ENCODE measurements around the gene MSI2. TPM values are rescaled to one million over a fixed set of nuclear protein-coding genes. Genes with fewer than 3 reads are reported as not detected.
A peak's percentile ranks its signal among the peaks of the same experiment; 100 is the strongest.

MSI2 gene
- 10 to 100 TPM; 19.7 to 35.8 (median 22.4) TPM for total RNA-seq

DNA sequence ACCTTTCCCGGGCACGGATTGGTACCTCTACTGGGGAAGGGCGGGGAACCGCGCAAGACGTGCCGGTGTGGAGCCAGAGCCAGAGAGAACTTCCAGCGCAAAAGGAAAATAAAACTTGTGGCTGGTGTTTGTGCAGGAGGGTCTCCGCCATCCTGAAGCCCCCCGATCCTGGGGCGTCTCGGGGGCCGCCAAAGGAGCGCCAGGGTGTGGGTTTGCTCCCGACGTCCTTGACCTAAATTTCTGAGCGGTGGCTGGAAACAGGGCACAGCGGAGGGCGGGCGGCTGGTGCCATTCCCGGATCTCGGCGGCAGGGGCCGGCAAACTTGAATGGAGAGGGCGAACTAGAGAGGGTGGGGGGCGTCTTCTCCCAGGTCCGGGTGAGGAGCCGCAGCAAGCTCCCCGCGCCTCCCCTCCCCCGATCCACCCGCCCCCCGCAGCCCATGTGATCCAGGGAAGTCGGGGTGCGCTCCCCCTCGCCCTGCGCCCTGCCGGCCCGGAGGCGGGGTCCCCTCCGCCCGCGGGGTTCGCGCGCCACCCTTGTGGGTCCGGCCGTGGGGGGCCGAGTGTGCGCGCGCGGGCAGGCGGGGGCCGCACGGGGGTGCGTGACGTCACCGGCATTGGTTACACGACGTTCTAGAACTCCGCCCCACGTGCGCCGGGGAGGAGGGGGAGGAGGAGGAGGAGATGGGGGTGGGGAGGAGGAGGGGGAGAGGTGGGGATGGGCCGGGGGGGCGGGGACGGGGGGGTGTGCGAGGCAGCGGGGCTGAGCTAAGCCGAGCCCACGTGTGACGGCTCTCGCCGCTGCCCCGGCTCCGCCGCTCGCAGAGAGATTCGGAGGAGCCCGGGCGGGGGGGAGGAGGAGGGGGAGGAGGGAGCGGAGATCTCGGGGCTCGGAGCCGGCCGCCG, at the start of gene MSI2:
MSI2 (plus strand) TSS at position 748 of the 906 bp plus-strand sequence. CDS start 220 bp downstream, outside the sequence.
- H3K4me3 ChIP-seq: peak within 1 kb of the TSS; percentile 95
- peak; percentile 96 for DNase-seq (ENCODE audit: low spot score in 2 of 2)
- H3K36me3 ChIP-seq: no peaks in the 10 kb centered on the region
- peaks cover 5% of the 10 kb centered on the region for H3K9me3 ChIP-seq
- H3K27me3 ChIP-seq: no peaks in the 10 kb centered on the region
- peak within 1 kb of the TSS; percentile 87 for H3K27ac ChIP-seq
- whole genome bisulfite sequencing: under 1% methylated on average over 34 of the region's 88 CpGs
- peaks cover 32% of the 10 kb centered on the region for H3K4me1 ChIP-seq
- TF ChIP-seq EP300 (IDR thresholded peaks at IDR 0.05) (peak; percentile 91), POLR2A (IDR thresholded peaks at IDR 0.05) (no peak), POLR2AphosphoS5 (IDR thresholded peaks at IDR 0.05) (no peak)
- TF ChIP-seq, protein P1, sequence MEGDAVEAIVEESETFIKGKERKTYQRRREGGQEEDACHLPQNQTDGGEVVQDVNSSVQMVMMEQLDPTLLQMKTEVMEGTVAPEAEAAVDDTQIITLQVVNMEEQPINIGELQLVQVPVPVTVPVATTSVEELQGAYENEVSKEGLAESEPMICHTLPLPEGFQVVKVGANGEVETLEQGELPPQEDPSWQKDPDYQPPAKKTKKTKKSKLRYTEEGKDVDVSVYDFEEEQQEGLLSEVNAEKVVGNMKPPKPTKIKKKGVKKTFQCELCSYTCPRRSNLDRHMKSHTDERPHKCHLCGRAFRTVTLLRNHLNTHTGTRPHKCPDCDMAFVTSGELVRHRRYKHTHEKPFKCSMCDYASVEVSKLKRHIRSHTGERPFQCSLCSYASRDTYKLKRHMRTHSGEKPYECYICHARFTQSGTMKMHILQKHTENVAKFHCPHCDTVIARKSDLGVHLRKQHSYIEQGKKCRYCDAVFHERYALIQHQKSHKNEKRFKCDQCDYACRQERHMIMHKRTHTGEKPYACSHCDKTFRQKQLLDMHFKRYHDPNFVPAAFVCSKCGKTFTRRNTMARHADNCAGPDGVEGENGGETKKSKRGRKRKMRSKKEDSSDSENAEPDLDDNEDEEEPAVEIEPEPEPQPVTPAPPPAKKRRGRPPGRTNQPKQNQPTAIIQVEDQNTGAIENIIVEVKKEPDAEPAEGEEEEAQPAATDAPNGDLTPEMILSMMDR (IDR thresholded peaks at IDR 0.05): no peak

DNA sequence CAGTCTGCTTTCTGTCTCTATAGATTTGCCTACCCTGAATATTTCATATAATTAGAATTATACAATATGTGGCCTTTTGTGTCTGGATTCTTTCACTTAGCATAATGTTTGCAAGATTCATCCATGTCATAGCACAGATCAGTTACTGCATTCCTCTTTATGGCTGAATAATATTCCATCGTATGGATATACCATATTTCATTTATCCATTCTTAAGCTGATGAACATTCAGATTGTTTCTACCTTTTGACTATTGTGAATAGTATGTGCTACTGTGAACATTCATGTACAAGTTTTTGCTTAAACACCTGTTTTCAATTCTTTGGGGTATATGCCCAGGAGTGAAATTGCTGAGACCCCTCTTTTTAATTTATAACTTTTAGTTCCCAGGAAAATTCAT, 49.4 kb upstream of the MSI2 start:
- Histone ChIP-seq H3K27me3 (no peaks in the 10 kb centered on the region), H3K9me3 (no peaks in the 10 kb centered on the region), H3K4me1 (no peaks in the 10 kb centered on the region), H3K27ac (no peak overlapping the region), H3K4me3 (no peak overlapping the region), H3K36me3 (no peaks in the 10 kb centered on the region)
- TF ChIP-seq EP300 (IDR thresholded peaks at IDR 0.05): no peak
- TF ChIP-seq POLR2AphosphoS5 (IDR thresholded peaks at IDR 0.05): no peak
- TF ChIP-seq, protein P1 (IDR thresholded peaks at IDR 0.05): no peak
- TF ChIP-seq POLR2A (IDR thresholded peaks at IDR 0.05): no peak
- DNase-seq (ENCODE audit: low spot score in 2 of 2): no peak
- WGBS: 100% methylated on average over 1 of the region's 1 CpG

DNA sequence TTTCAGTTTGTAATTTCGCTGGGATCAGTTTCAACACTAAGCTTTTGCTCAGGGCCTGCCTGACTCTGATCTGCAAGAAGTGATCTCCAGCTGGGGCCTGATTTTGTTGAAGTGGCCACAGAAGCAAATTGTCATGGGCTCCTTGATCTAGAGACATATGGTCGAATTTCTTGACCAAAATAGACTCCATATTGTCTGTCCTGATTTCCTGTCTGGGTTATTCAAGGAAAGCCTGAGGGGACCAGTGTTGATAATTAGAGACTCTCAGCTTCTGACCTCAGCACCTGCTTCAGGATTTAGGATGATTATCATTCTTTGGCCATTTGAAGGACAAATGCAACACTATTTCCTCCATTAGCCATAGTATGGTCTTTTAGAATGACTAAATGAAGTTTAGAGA, 48.9 kb upstream of the MSI2 start:
- H3K4me1 ChIP-seq: no peaks in the 10 kb centered on the region
- 79% methylated on average over 2 of the region's 2 CpGs for WGBS
- no peaks in the 10 kb centered on the region for H3K27me3 ChIP-seq
- H3K36me3 ChIP-seq: no peaks in the 10 kb centered on the region
- TF ChIP-seq EP300 (IDR thresholded peaks at IDR 0.05) (no peak), POLR2AphosphoS5 (IDR thresholded peaks at IDR 0.05) (no peak), POLR2A (IDR thresholded peaks at IDR 0.05) (no peak)
- TF ChIP-seq, protein P1 (IDR thresholded peaks at IDR 0.05): no peak
- H3K27ac ChIP-seq: no peak overlapping the region
- H3K4me3 ChIP-seq: no peak overlapping the region
- no peak for DNase-seq (ENCODE audit: low spot score in 2 of 2)
- H3K9me3 ChIP-seq: no peaks in the 10 kb centered on the region

DNA sequence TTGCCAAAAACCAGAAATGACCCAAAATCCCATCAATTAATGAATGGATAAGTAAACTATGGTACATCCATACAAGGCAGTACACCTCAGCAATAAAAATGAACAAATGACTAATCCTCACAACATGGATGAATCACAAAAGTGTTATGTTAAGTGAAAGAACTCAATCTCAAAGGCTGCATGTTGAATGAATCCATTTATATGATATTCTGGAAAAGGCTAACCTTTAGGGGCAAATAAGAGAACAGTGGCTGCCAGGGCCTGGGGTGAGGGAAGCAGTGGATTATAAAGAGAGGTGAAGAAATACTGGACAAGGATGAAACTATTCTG, 46.1 kb upstream of the MSI2 start:
- Histone ChIP-seq H3K27me3 (no peaks in the 10 kb centered on the region), H3K9me3 (no peaks in the 10 kb centered on the region), H3K4me1 (peaks cover 2% of the 10 kb centered on the region), H3K36me3 (no peaks in the 10 kb centered on the region), H3K27ac (no peak overlapping the region), H3K4me3 (no peak overlapping the region)
- DNase-seq (ENCODE audit: low spot score in 2 of 2): no peak
- TF ChIP-seq EP300 (IDR thresholded peaks at IDR 0.05): no peak
- TF ChIP-seq, protein P1 (IDR thresholded peaks at IDR 0.05): no peak
- TF ChIP-seq POLR2A (IDR thresholded peaks at IDR 0.05): no peak
- TF ChIP-seq POLR2AphosphoS5 (IDR thresholded peaks at IDR 0.05): no peak

DNA sequence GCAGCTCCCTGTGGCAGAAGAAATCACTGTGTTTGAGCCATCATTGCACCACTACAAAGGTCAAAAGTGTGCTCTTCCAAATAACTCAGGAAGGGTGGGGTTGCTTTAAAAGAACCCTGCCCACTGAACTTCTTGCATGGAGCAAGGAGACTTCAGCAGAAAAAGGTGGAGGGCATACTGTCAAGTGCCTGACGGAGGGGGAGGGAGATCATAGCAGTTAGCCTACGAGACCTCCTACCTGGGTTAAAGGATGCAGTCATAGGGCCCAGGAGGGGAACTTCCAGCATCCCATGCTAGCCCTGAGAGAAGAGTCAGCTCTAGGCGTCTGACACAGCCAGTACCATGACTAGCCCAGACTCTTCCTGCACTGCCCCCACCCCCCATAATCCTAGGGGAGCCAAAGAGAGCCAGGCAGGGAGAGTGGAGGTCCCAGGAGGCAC, 45.3 kb upstream of the MSI2 start:
- DNase-seq (ENCODE audit: low spot score in 2 of 2): no peak
- Histone ChIP-seq H3K4me3 (no peak overlapping the region), H3K36me3 (no peaks in the 10 kb centered on the region), H3K4me1 (peaks cover 8% of the 10 kb centered on the region), H3K27ac (no peak overlapping the region), H3K9me3 (no peaks in the 10 kb centered on the region), H3K27me3 (no peaks in the 10 kb centered on the region)
- TF ChIP-seq, protein P1 (IDR thresholded peaks at IDR 0.05): no peak
- TF ChIP-seq EP300 (IDR thresholded peaks at IDR 0.05): no peak
- 59% methylated on average over 3 of the region's 3 CpGs for WGBS

Measured in suprapubic skin (tissue), 4 donors.